Superior temporal gyrus (tissue), 1 donor: Measurements from ENCODE around the gene NF1.
"Not testable (repeated sequence)": the region's sequence is repeated elsewhere in the genome, so short reads cannot be mapped to it uniquely, and the experiment has no call there.

Experiments used
- DNase-seq: peaks from one replicate; pipeline ENCODE4 v3.0.0-alpha.2; 2016; ENCODE audit errors: extremely low spot score

NF1 gene

DNA sequence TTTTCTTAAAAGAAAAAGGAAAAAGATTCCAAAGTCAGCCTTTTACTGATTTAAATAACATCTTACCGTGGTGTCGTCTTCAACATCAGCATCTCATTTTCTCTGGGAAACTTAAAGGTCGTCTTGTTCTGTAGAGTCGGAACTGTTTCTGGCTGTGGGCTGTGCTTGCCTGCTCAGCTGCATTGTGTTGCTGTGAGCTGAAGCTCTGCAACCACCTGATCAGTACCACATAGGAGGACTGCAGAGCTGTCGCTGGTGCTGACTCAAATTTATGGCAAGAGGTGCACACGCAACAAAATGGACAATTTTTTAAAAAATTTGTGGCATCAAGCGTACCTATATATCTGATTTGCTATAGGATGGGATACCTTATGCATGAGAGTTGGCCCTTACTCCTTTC is 202.3 kb downstream of the NF1 start, which contains the start of gene OMG:
TSS of gene OMG (minus strand) at position 150 of the 400 bp plus-strand sequence. CDS start 908 bp downstream, outside the sequence.
- DNase-seq, result peak; percentile 92

GRCh38 chr17:31299624-31300023 is 204.8 kb downstream of the NF1 start:
- DNase-seq, result no peak

DNA sequence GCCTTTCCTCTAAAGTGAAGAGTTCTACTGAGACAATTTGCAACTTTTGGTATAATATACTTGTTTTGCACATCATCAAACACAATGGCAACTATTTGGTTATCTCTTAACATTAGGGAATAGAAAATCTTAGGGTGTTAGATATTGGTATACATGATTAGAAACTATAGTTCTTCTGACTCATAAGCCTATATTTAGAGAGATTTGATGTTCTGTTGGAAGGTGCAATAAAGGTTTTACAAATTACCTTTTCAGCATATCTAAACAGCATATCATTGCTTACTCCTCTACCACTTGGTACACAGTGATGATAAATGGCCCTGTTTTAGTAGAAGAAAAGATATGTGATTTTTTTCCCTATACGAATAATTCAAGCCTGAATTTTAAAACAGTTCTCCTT is 212.9 kb downstream of the NF1 start:
- no peak for DNase-seq

- no peak for DNase-seq
Measured at GRCh38 chr17:31308372-31309334, 213.9 kb downstream of the NF1 start.

GRCh38 chr17:31309556-31309955 is 214.8 kb downstream of the NF1 start:
- no peak for DNase-seq

DNA sequence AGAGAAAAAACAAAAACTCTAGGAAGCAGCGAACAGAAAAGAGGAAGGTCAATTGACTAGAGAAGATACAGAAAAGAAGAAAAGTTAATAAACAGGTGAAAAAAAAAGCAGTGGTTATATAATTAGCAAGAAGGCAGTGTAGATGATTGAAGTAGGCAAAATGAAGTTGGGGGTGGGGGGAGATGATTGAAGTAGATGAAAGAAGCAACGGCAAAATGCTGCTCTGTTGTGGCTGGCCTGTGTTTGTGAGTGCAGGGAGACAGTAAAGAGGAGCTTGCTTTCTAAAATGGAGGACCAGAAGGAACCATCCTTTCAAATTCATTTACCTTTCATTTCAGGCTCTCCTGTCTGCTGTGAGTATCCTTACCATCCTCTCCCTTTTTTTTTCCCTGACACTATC is 215.5 kb downstream of the NF1 start:
- DNase-seq, result no peak

GRCh38 chr17:31310886-31311285 is 216.1 kb downstream of the NF1 start:
- DNase-seq, result no peak

- no peak for DNase-seq
Measured at GRCh38 chr17:31311526-31311925, 216.7 kb downstream of the NF1 start.

DNA sequence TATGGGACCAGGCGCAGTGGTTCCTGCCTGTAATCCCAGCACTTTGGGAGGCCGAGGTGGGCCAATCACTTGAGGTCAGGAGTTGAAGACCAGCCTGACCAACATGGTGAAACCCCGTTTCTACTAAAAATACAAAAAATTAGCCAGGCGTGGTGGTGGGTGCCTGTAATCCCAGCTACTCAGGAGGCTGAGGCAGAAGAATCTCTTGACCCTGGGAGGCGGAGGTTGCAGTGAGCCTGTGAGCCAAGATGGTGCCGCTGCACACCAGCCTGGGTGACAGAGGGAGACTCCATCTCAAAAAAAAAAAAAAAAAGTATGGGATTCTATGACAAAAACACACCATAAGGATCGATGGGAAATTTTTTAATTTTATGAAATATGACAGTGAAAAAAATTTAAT is 217.4 kb downstream of the NF1 start:
- not testable (repeated sequence) for DNase-seq

- DNase-seq, result no peak
Measured at GRCh38 chr17:31313982-31314781, 219.4 kb downstream of the NF1 start, which contains the start of gene EVI2B. TSS of gene EVI2B (minus strand) at chr17:31314054. CDS start at chr17:31305609, 8,445 bp downstream.

- DNase-seq, result no peak
Measured at GRCh38 chr17:31314782-31315100, 220.0 kb downstream of the NF1 start.

- DNase-seq, result peak; percentile 96
Measured at GRCh38 chr17:31318298-31318801, 223.6 kb downstream of the NF1 start.

GRCh38 chr17:31318851-31319661 is 224.3 kb downstream of the NF1 start:
- peak; percentile 87 for DNase-seq

DNA sequence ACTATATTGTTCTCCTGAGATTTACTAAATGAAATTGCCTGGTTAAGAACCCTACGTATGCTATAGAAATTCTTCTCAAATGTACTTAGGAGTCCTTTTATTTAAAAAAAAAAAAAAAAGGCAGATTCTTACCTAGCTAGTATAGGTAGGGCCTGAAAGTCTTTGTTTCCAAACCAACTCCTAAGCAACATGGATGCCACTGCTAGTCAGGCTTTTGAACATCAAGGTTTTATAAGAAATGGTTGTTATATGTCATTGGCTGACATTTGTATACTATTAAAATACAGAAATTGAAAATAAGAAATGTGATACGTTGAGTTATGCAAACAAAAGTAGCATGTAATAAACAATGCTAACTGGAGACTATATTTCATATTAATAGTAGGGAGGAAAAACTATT is 225.5 kb downstream of the NF1 start:
- peak; percentile 77 for DNase-seq

GRCh38 chr17:31320791-31321190 is 226.0 kb downstream of the NF1 start:
- DNase-seq, result peak; percentile 88

GRCh38 chr17:31321481-31321880 is 226.7 kb downstream of the NF1 start, which contains the start of gene EVI2A:
TSS of gene EVI2A (minus strand) at chr17:31321622. CDS start at chr17:31319013, 2,609 bp downstream.
- DNase-seq, result peak; percentile 95

DNA sequence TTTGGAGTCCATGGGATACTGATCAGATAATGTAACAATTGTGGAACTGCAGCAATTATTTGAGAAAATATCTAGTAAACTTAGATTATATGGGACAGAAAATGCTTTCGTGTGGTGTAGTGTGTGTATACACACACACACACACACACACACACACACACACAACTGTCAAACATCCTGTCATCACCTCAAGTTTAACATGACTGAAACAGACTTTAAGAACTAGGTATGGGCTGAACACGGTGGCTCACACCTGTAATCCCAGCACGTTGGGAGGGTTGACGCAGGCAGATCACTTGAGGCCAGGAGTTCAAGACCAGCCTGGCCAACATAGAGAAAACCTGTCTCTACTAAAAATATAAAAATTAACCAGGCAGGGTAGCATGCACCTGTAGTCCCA is 227.2 kb downstream of the NF1 start:
- no peak for DNase-seq

DNA sequence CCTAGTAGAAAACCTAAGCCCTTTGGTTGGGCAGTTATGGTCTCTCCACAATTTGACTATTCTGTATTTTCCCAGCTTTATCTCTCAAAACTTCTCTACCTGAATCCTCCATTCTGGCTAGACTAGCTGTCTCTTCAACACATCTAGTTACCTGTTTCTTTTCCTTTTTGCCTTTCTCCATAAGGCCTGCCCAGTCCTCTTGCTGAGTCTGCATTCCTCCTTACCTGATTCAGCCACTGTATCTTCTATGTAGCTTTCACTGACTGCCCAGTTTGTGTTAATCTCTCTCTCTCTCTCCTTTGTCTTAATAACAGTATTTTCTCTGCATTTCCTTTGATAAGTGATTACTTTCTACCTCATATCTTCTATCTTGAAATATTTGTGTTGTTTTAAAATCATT is 228.8 kb downstream of the NF1 start:
- no peak for DNase-seq

- no peak for DNase-seq
Measured at GRCh38 chr17:31327534-31328159, 232.9 kb downstream of the NF1 start.

DNA sequence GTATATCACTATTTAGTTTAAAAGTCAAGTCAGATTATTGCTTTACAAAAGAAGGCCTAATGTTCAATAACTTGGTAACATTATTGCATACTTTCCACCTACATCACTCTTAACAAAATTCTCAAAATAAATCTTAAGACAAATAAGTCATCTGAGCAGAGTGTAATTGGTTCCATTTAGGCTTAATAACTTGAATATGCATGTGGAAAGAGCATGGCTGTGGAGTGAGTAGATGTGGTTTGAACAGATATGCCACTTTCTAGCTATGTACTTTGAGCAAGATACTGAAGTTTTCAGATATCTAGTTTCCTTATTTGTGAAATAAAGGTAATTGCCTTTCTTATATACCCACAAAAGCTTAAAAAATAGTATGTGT is 233.4 kb downstream of the NF1 start:
- DNase-seq, result no peak

DNA sequence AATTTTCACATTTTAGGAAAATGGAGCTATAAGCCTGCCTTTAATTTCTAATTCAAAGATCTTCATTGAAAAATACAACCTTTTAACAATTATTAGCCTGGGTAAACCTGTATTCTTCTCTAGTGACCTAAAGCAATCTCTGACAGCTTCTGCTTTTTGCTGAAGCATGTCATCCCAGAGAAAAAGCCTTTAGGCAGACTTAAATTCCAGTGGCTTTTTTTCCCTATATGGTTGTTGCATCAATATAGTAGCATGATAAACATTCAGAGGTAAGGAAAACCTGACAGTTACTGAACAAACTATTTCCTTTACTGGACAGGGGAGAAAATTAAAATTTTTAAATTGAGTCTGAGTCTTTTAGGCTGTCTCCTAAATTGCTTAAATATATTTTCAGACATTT is 234.4 kb downstream of the NF1 start:
- no peak for DNase-seq
